Trophoblast cell (in vitro differentiated cells and primary cell): Measurements from ENCODE around the gene SELPLG.

Source experiments
- DNase-seq, 2 donors: peaks; one replicate each; pipeline ENCODE4 v3.0.0-alpha.2; 2016
- H2AFZ ChIP-seq: 2 replicates; pipeline ENCODE4 v1.6.1; 2013; ENCODE audit warnings: low read length, moderate library complexity, mild to moderate bottlenecking; ENCODE audit not compliant: insufficient read depth, poor library complexity
- H2AK5ac ChIP-seq: 2 replicates; pipeline ENCODE4 v1.6.1; 2013; ENCODE audit warnings: mild to moderate bottlenecking, low read length
- H2BK120ac ChIP-seq: 2 replicates; pipeline ENCODE4 v1.6.1; 2013; ENCODE audit warnings: low read length, mild to moderate bottlenecking, moderate library complexity; ENCODE audit not compliant: insufficient read depth, poor library complexity
- H2BK12ac ChIP-seq: 2 replicates; pipeline ENCODE4 v1.6.1; 2013; ENCODE audit warnings: mild to moderate bottlenecking, low read length, moderate library complexity
- H2BK5ac ChIP-seq: 2 replicates; pipeline ENCODE4 v1.6.1; 2013; ENCODE audit warnings: low read length, low read depth, moderate library complexity, mild to moderate bottlenecking; ENCODE audit not compliant: poor library complexity
- H3K14ac ChIP-seq: 2 replicates; pipeline ENCODE4 v1.6.1; 2013; ENCODE audit warnings: mild to moderate bottlenecking, low read length
- H3K18ac ChIP-seq: 2 replicates; pipeline ENCODE4 v1.6.1; 2013; ENCODE audit warnings: mild to moderate bottlenecking, low read length
- H3K23ac ChIP-seq: 2 replicates; pipeline ENCODE4 v1.6.1; 2013; ENCODE audit warnings: low read length
- H3K27ac ChIP-seq: 2 replicates; pipeline ENCODE4 v1.5.1; 2013; ENCODE audit warnings: low read depth, mild to moderate bottlenecking, inconsistent platforms, low read length, moderate library complexity
- H3K27me3 ChIP-seq: 2 replicates; pipeline ENCODE4 v1.6.1; 2013; ENCODE audit warnings: inconsistent platforms, mild to moderate bottlenecking, low read length, moderate library complexity; ENCODE audit not compliant: insufficient read depth
- H3K36me3 ChIP-seq, 2 experiments: 1 replicate in 1 of 2; 2 replicates in 1 of 2; pipeline ENCODE4 v1.6.1; 2013; ENCODE audit warnings: low read length in 2 of 2, mild to moderate bottlenecking in 2 of 2, moderate library complexity in 1 of 2; ENCODE audit not compliant: insufficient read depth in 2 of 2, control insufficient read depth in 1 of 2
- H3K4ac ChIP-seq: 2 replicates; pipeline ENCODE4 v1.6.1; 2013; ENCODE audit warnings: low read depth, mild to moderate bottlenecking, low read length, moderate library complexity
- H3K4me1 ChIP-seq, 2 experiments: 1 replicate in 1 of 2; 2 replicates in 1 of 2; pipeline ENCODE4 v1.6.1; 2013; ENCODE audit warnings: low read length in 2 of 2, mild to moderate bottlenecking in 2 of 2, moderate library complexity in 1 of 2; ENCODE audit not compliant: insufficient read depth in 2 of 2, control insufficient read depth in 1 of 2
- H3K4me2 ChIP-seq: 2 replicates; pipeline ENCODE4 v1.6.1; 2013; ENCODE audit warnings: inconsistent platforms, mild to moderate bottlenecking, low read length, moderate library complexity
- H3K4me3 ChIP-seq: 2 replicates; pipeline ENCODE4 v1.5.1; 2013; ENCODE audit warnings: mild to moderate bottlenecking, low read depth, low read length, inconsistent platforms
- H3K79me1 ChIP-seq: one replicate; pipeline ENCODE4 v1.6.1; 2013; ENCODE audit warnings: low read length
- H3K79me2 ChIP-seq: 2 replicates; pipeline ENCODE4 v1.6.1; 2013; ENCODE audit warnings: low read length, mild to moderate bottlenecking; ENCODE audit not compliant: control insufficient read depth, insufficient read depth, poor library complexity
- H3K9ac ChIP-seq: 2 replicates; pipeline ENCODE4 v1.6.1; 2013; ENCODE audit warnings: mild to moderate bottlenecking, low read length
- H3K9me3 ChIP-seq: 2 replicates; pipeline ENCODE4 v1.6.1; 2013; ENCODE audit warnings: low read depth, mild to moderate bottlenecking, control low read depth, inconsistent platforms, low read length; ENCODE audit not compliant: insufficient read depth
- H4K12ac ChIP-seq: 2 replicates; pipeline ENCODE4 v1.6.1; 2013; ENCODE audit warnings: low read depth, mild to moderate bottlenecking, low read length, moderate library complexity
- H4K8ac ChIP-seq: 2 replicates; pipeline ENCODE4 v1.6.1; 2013; ENCODE audit warnings: low read depth, mild to moderate bottlenecking, low read length, moderate library complexity
- H4K91ac ChIP-seq: one replicate; pipeline ENCODE4 v1.6.1; 2013; ENCODE audit warnings: low read depth, mild to moderate bottlenecking, low read length, moderate library complexity
- WGBS: extraction: QIAGEN DNeasy Blood & Tissue Kit; methylation state at CpG from one replicate; pipeline ENCODE4 v1.1.7; 2013; ENCODE audit warnings: missing lambda C conversion rate; ENCODE audit not compliant: insufficient read length, insufficient coverage; ENCODE audit errors: extremely low coverage; 5-methylcytosine and 5-hydroxymethylcytosine counted together

The SELPLG gene

DNA sequence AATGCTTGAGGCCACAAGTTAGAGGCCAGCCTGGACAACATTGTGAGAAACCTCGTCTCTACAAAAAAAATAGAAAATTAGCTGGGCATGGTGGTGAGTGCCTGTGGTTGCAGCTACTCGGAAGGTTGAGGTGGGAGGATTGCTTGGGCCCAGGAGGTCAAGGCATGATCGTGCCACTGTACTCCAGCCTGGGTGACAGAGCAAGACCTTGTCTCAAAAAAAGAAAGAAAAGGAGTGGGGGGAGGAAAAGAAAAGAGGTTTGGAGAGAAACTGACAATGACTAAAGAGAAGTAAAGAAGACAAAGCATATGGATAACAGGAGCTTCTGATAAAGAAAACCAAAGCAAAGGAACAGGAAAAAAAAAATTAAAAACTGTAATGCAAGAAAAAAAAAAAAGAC lies 37.4 kb upstream of the SELPLG start:
- Histone ChIP-seq H4K12ac (no peak overlapping the region), H3K79me1 (no peaks in the 10 kb centered on the region), H2AK5ac (no peak overlapping the region), H3K23ac (no peak overlapping the region), H3K9me3 (no peaks in the 10 kb centered on the region), H2BK5ac (no peak overlapping the region), H4K91ac (no peak overlapping the region), H3K36me3 (peaks cover 9 to 10% of the 10 kb centered on the region in 2 experiments), H3K4me1 (peaks cover 5 to 8% of the 10 kb centered on the region in 2 experiments), H2AFZ (no peak overlapping the region), H3K27me3 (no peaks in the 10 kb centered on the region), H3K4ac (no peak overlapping the region), H4K8ac (no peak overlapping the region), H3K4me2 (no peak overlapping the region), H3K4me3 (no peak overlapping the region), H2BK12ac (no peak overlapping the region), H3K14ac (no peak overlapping the region), H3K9ac (no peak overlapping the region), H3K27ac (no peak overlapping the region), H3K79me2 (peaks cover 6% of the 10 kb centered on the region), H3K18ac (no peak overlapping the region), H2BK120ac (no peak overlapping the region)
- WGBS = no CpG with 5 or more reads among the region's 3 CpGs
- DNase-seq = no peak

- H4K91ac ChIP-seq = no peak overlapping the region
- H2AK5ac ChIP-seq = no peak overlapping the region
- H2AFZ ChIP-seq = no peak overlapping the region
- no CpG with 5 or more reads among the region's 7 CpGs for WGBS
- DNase-seq = no peak
- H3K18ac ChIP-seq = peak overlapping the region; percentile 84
- no peak overlapping the region for H3K4me2 ChIP-seq
- H2BK120ac ChIP-seq = no peak overlapping the region
- H3K27me3 ChIP-seq = no peaks in the 10 kb centered on the region
- H3K4me3 ChIP-seq = no peak overlapping the region
- H3K9ac ChIP-seq = no peak overlapping the region
- H3K9me3 ChIP-seq = no peaks in the 10 kb centered on the region
- no peak overlapping the region for H4K8ac ChIP-seq
- H3K27ac ChIP-seq = peak overlapping the region; percentile 5
- H3K36me3 ChIP-seq = peaks cover 9 to 10% of the 10 kb centered on the region in 2 experiments
- peak overlapping the region; percentile 84 for H3K4ac ChIP-seq
- peak overlapping the region; percentile 19 for H3K14ac ChIP-seq
- peak overlapping the region; percentile 24 for H2BK5ac ChIP-seq
- no peaks in the 10 kb centered on the region for H3K79me1 ChIP-seq
- H2BK12ac ChIP-seq = peak overlapping the region; percentile 79
- no peak overlapping the region for H4K12ac ChIP-seq
- H3K23ac ChIP-seq = peak overlapping the region; percentile 14
- peaks cover 6% of the 10 kb centered on the region for H3K79me2 ChIP-seq
- peaks cover 11% of the 10 kb centered on the region in 2 experiments for H3K4me1 ChIP-seq
Measured at GRCh38 chr12:108670066-108670631, 36.5 kb upstream of the SELPLG start.

- Histone ChIP-seq H3K79me2 (peaks cover 8% of the 10 kb centered on the region), H3K4ac (no peak overlapping the region), H2AFZ (no peak overlapping the region), H3K79me1 (no peaks in the 10 kb centered on the region), H2BK5ac (no peak overlapping the region), H4K91ac (no peak overlapping the region), H3K9me3 (no peaks in the 10 kb centered on the region), H3K4me2 (no peak overlapping the region), H3K14ac (no peak overlapping the region), H3K4me1 (peaks cover 13% of the 10 kb centered on the region in 2 experiments), H2BK12ac (no peak overlapping the region), H3K4me3 (no peak overlapping the region), H3K18ac (no peak overlapping the region), H3K36me3 (peaks cover 7 to 10% of the 10 kb centered on the region in 2 experiments), H3K27ac (no peak overlapping the region), H3K27me3 (no peaks in the 10 kb centered on the region), H3K9ac (no peak overlapping the region), H4K8ac (no peak overlapping the region), H2AK5ac (no peak overlapping the region), H4K12ac (no peak overlapping the region), H3K23ac (no peak overlapping the region), H2BK120ac (no peak overlapping the region)
- peak in 1 of 2 donors; percentile 43 for DNase-seq
- WGBS = no CpG with 5 or more reads among the region's 1 CpG
Measured at GRCh38 chr12:108668542-108668941, 34.8 kb upstream of the SELPLG start.

- DNase-seq = no peak
- H3K27ac ChIP-seq = no peak overlapping the region
- no peak overlapping the region for H4K8ac ChIP-seq
- no peak overlapping the region for H4K12ac ChIP-seq
- no peak overlapping the region for H2AFZ ChIP-seq
- H3K4me1 ChIP-seq = peaks cover 13% of the 10 kb centered on the region in 2 experiments
- H3K14ac ChIP-seq = peak overlapping the region; percentile 53
- H2BK5ac ChIP-seq = no peak overlapping the region
- H2AK5ac ChIP-seq = peak overlapping the region; percentile 41
- H3K79me2 ChIP-seq = peaks cover 8% of the 10 kb centered on the region
- no peaks in the 10 kb centered on the region for H3K27me3 ChIP-seq
- no peak overlapping the region for H3K9ac ChIP-seq
- WGBS = no CpG with 5 or more reads among the region's 8 CpGs
- no peak overlapping the region for H3K4me3 ChIP-seq
- no peaks in the 10 kb centered on the region for H3K79me1 ChIP-seq
- H2BK120ac ChIP-seq = peak overlapping the region; percentile 24
- H3K36me3 ChIP-seq = peaks cover 7 to 10% of the 10 kb centered on the region in 2 experiments
- no peak overlapping the region for H3K23ac ChIP-seq
- no peak overlapping the region for H3K18ac ChIP-seq
- H4K91ac ChIP-seq = peak overlapping the region; percentile 57
- H2BK12ac ChIP-seq = peak overlapping the region; percentile 39
- H3K4ac ChIP-seq = peak overlapping the region; percentile 67
- H3K9me3 ChIP-seq = no peaks in the 10 kb centered on the region
- no peak overlapping the region for H3K4me2 ChIP-seq
Measured at GRCh38 chr12:108668063-108668462, 34.4 kb upstream of the SELPLG start.
